Adrenal gland (tissue), 5 donors: Measurements from ENCODE around the gene MAT2A.

ENCODE experiments used
- CTCF ChIP-seq, 6 experiments: fragments of 450-650 bp in 4 of 6; fragments of 200-600 bp in 2 of 6; sonication (generic) in 1 of 6; IDR thresholded peaks; 1 replicate in 5 of 6; 2 replicates in 1 of 6; pipeline versions ENCODE4 v1.5.1 to v1.8.0; 2016 to 2021; ENCODE audit warnings: antibody characterized with exemption in 6 of 6, mild to moderate bottlenecking in 2 of 6, moderate library complexity in 1 of 6
- POLR2A ChIP-seq, 2 donors: fragments of 450-650 bp; IDR thresholded peaks; one replicate each; pipeline ENCODE4 v1.6.1; 2017; ENCODE audit warnings: antibody characterized with exemption in 2 of 2, mild to moderate bottlenecking in 2 of 2, moderate library complexity in 1 of 2
- donor health status: DM: no; HTN: no; CAD: no.

GRCh38 chr2:85589982-85590791, 51.2 kb downstream of the MAT2A start:
- no peak for TF ChIP-seq CTCF (IDR thresholded peaks at IDR 0.05)
- no peak for TF ChIP-seq POLR2A (IDR thresholded peaks at IDR 0.05)
